Karpas-422 (cell line): Measurements from ENCODE around the gene ZNF20. TPM values are rescaled to one million over a fixed set of nuclear protein-coding genes. Genes with fewer than 3 reads are reported as not detected.

Experiments
- DNase-seq: peaks from one replicate; pipeline ENCODE4 v3.0.0-alpha.2; 2015
- H2AFZ ChIP-seq: fragments of 200-600 bp; sonication (generic); 2 replicates; pipeline ENCODE4 v1.6.1; 2014; ENCODE audit warnings: antibody characterized with exemption, low read length, mixed read lengths
- H3K27ac ChIP-seq: fragments of 200-600 bp; sonication (generic); 2 replicates; pipeline ENCODE4 v1.5.1; 2014; ENCODE audit warnings: mild to moderate bottlenecking, low read length, moderate library complexity
- H3K27me3 ChIP-seq: fragments of 200-600 bp; sonication (generic); 2 replicates; pipeline ENCODE4 v1.6.1; 2014; ENCODE audit warnings: low read length, mixed read lengths
- H3K36me3 ChIP-seq: fragments of 200-600 bp; sonication (generic); 2 replicates; pipeline ENCODE4 v1.6.1; 2014; ENCODE audit warnings: low read length, mixed read lengths; ENCODE audit not compliant: insufficient read depth
- H3K4me1 ChIP-seq: fragments of 200-600 bp; sonication (generic); 2 replicates; pipeline ENCODE4 v1.6.1; 2014; ENCODE audit warnings: mild to moderate bottlenecking, low read length, mixed read lengths
- H3K4me2 ChIP-seq: fragments of 200-600 bp; sonication (generic); 2 replicates; pipeline ENCODE4 v1.6.1; 2014; ENCODE audit warnings: low read length, low read depth, mild to moderate bottlenecking; ENCODE audit not compliant: poor library complexity, severe bottlenecking
- H3K4me3 ChIP-seq: fragments of 200-600 bp; sonication (generic); 2 replicates; pipeline ENCODE4 v1.5.1; 2014; ENCODE audit warnings: mild to moderate bottlenecking, antibody characterized with exemption, low read length, mixed read lengths
- H3K79me2 ChIP-seq: fragments of 200-600 bp; sonication (generic); 2 replicates; pipeline ENCODE4 v1.6.1; 2014; ENCODE audit warnings: mild to moderate bottlenecking, low read length, mixed read lengths
- H3K9ac ChIP-seq: fragments of 200-600 bp; sonication (generic); 2 replicates; pipeline ENCODE4 v1.6.0; 2014; ENCODE audit warnings: low read length
- H3K9me2 ChIP-seq: fragments of 200-600 bp; sonication (generic), shearing (Covaris generic); replicated peaks from 2 replicates; pipeline ENCODE4 v1.6.0; 2014; ENCODE audit warnings: mild to moderate bottlenecking, low read length, moderate library complexity; ENCODE audit not compliant: insufficient read depth
- H3K9me3 ChIP-seq: fragments of 300-700, 200-600 bp; sonication (generic); 2 replicates; pipeline ENCODE4 v1.6.1; 2014; ENCODE audit warnings: low read length, mixed read lengths
- H4K20me1 ChIP-seq: fragments of 200-600 bp; sonication (generic); 2 replicates; pipeline ENCODE4 v1.6.1; 2014; ENCODE audit warnings: mild to moderate bottlenecking, antibody characterized with exemption, low read length, low read depth; ENCODE audit not compliant: insufficient read depth
- total RNA-seq: library from RNA; depleted of rRNA; stranded (reverse); fragments of >200 nt; shearing (Covaris generic); gene quantifications from 2 replicates; pipeline ENCODE4 v1.2.3, GENCODE V29; 2014; ENCODE audit warnings: low replicate concordance

The ZNF20 gene
- total RNA-seq, 1 experiment from 2014 or later = 10.0 TPM

- Histone ChIP-seq H3K4me3 (no peak overlapping the region), H3K27ac (no peak overlapping the region), H3K79me2 (peaks cover 37% of the 10 kb centered on the region), H3K9ac (no peak overlapping the region), H3K4me2 (no peak overlapping the region), H2AFZ (no peak overlapping the region), H3K27me3 (no peaks in the 10 kb centered on the region), H3K36me3 (peaks cover 4% of the 10 kb centered on the region), H3K9me3 (no peaks in the 10 kb centered on the region), H3K4me1 (peaks cover 22% of the 10 kb centered on the region), H3K9me2 (no peaks in the 10 kb centered on the region), H4K20me1 (no peaks in the 10 kb centered on the region)
- DNase-seq = no peak
Observed at GRCh38 chr19:12159773-12160414, 19.7 kb upstream of the ZNF20 start.

- Histone ChIP-seq H3K9me2 (no peaks in the 10 kb centered on the region), H3K9ac (peak within 1 kb of the TSS; percentile 98), H3K4me3 (peak within 1 kb of the TSS; percentile 92), H3K4me1 (peaks cover 19% of the 10 kb centered on the region), H3K4me2 (peak within 1 kb of the TSS; percentile 88), H3K27me3 (no peaks in the 10 kb centered on the region), H2AFZ (peak within 1 kb of the TSS; percentile 88), H3K9me3 (no peaks in the 10 kb centered on the region), H4K20me1 (no peaks in the 10 kb centered on the region), H3K36me3 (peaks cover 22% of the 10 kb centered on the region), H3K79me2 (peaks cover 41% of the 10 kb centered on the region), H3K27ac (peak within 1 kb of the TSS; percentile 80)
- peak; percentile 90 for DNase-seq
Observed at GRCh38 chr19:12156223-12157058, 16.3 kb upstream of the ZNF20 start, which contains the start of gene ZNF625. Gene ZNF625, minus strand, starts transcription at chr19:12156734. Its CDS starts 176 bp downstream, at chr19:12156558.

- Histone ChIP-seq H3K4me1 (peaks cover 19% of the 10 kb centered on the region), H3K9ac (peak overlapping the region; percentile 98), H3K27ac (peak overlapping the region; percentile 80; the same call in 1 of the 2 replicates), H3K79me2 (peaks cover 47% of the 10 kb centered on the region), H3K36me3 (peaks cover 29% of the 10 kb centered on the region), H3K4me3 (peak overlapping the region; percentile 92), H3K9me2 (no peaks in the 10 kb centered on the region), H2AFZ (no peak overlapping the region), H3K9me3 (no peaks in the 10 kb centered on the region), H4K20me1 (no peaks in the 10 kb centered on the region), H3K27me3 (no peaks in the 10 kb centered on the region), H3K4me2 (peak overlapping the region; percentile 88)
- no peak for DNase-seq
Observed at GRCh38 chr19:12155324-12155860, 15.2 kb upstream of the ZNF20 start.

- Histone ChIP-seq H3K4me3 (no peak overlapping the region), H3K4me1 (peaks cover 10% of the 10 kb centered on the region), H3K27me3 (no peaks in the 10 kb centered on the region), H3K27ac (no peak overlapping the region), H3K9ac (no peak overlapping the region), H3K4me2 (no peak overlapping the region), H3K36me3 (peaks cover 36% of the 10 kb centered on the region), H3K9me2 (no peaks in the 10 kb centered on the region), H3K79me2 (peaks cover 6% of the 10 kb centered on the region; the same call in 1 of the 2 replicates), H2AFZ (no peak overlapping the region), H3K9me3 (peaks cover 27% of the 10 kb centered on the region), H4K20me1 (no peaks in the 10 kb centered on the region)
- no peak for DNase-seq
Observed at GRCh38 chr19:12145348-12145747, 5.2 kb upstream of the ZNF20 start.

- Histone ChIP-seq H3K79me2 (peaks cover 34% of the 10 kb centered on the region), H2AFZ (no peak overlapping the region), H4K20me1 (no peaks in the 10 kb centered on the region), H3K4me3 (peak overlapping the region; percentile 83; the same call in 1 of the 2 replicates), H3K27me3 (no peaks in the 10 kb centered on the region), H3K9me2 (no peaks in the 10 kb centered on the region), H3K9me3 (peaks cover 13% of the 10 kb centered on the region), H3K4me1 (peaks cover 18% of the 10 kb centered on the region), H3K4me2 (peak overlapping the region; percentile 84), H3K27ac (no peak overlapping the region), H3K9ac (no peak overlapping the region), H3K36me3 (peaks cover 42% of the 10 kb centered on the region)
- no peak for DNase-seq
Observed at GRCh38 chr19:12141405-12141736, 1.2 kb upstream of the ZNF20 start.

GRCh38 chr19:12140545-12141404 lies 625 bp upstream of the ZNF20 start:
- Histone ChIP-seq H3K27ac (peak overlapping the region; percentile 44), H4K20me1 (no peaks in the 10 kb centered on the region), H3K9ac (peak overlapping the region; percentile 84), H3K4me1 (peaks cover 18% of the 10 kb centered on the region), H3K36me3 (peaks cover 39% of the 10 kb centered on the region), H3K4me3 (peak overlapping the region; percentile 83), H3K9me3 (peaks cover 7% of the 10 kb centered on the region), H3K79me2 (peaks cover 34% of the 10 kb centered on the region), H3K4me2 (peak overlapping the region; percentile 84), H3K9me2 (no peaks in the 10 kb centered on the region), H3K27me3 (no peaks in the 10 kb centered on the region), H2AFZ (peak overlapping the region; percentile 26; the same call in 1 of the 2 replicates)
- peak; percentile 95 for DNase-seq

- DNase-seq = no peak
- H3K4me3 ChIP-seq = peak overlapping the region; percentile 83
Observed at GRCh38 chr19:12139269-12139668, 881 bp downstream of the ZNF20 start.

More at GRCh38 chr19:12139269-12139668, 881 bp downstream of the ZNF20 start:
- H3K4me2 ChIP-seq = peak overlapping the region; percentile 84
- peaks cover 34% of the 10 kb centered on the region for H3K79me2 ChIP-seq
- peaks cover 18% of the 10 kb centered on the region for H3K4me1 ChIP-seq
- peak overlapping the region; percentile 84 for H3K9ac ChIP-seq
- H3K27ac ChIP-seq = peak overlapping the region; percentile 53; the same call in 1 of the 2 replicates
- H3K27me3 ChIP-seq = no peaks in the 10 kb centered on the region
- H3K9me3 ChIP-seq = peaks cover 6% of the 10 kb centered on the region; the same call in 1 of the 2 replicates
- H2AFZ ChIP-seq = no peak overlapping the region
- no peaks in the 10 kb centered on the region for H4K20me1 ChIP-seq
- H3K36me3 ChIP-seq = peaks cover 45% of the 10 kb centered on the region
- no peaks in the 10 kb centered on the region for H3K9me2 ChIP-seq
